HG03439 (cell line): ENCODE results near the gene GPSM1.

Experiments used
- ATAC-seq: cut with Tn5 transposase; IDR thresholded peaks from one replicate; pipeline ENCODE4 v1.9.1; 2021; ENCODE audit warnings: mild to moderate bottlenecking, moderate library complexity; ENCODE audit not compliant: unreplicated experiment

Gene GPSM1

GRCh38 chr9:136358888-136359287, 31.5 kb downstream of the GPSM1 start:
- ATAC-seq, result no peak

DNA sequence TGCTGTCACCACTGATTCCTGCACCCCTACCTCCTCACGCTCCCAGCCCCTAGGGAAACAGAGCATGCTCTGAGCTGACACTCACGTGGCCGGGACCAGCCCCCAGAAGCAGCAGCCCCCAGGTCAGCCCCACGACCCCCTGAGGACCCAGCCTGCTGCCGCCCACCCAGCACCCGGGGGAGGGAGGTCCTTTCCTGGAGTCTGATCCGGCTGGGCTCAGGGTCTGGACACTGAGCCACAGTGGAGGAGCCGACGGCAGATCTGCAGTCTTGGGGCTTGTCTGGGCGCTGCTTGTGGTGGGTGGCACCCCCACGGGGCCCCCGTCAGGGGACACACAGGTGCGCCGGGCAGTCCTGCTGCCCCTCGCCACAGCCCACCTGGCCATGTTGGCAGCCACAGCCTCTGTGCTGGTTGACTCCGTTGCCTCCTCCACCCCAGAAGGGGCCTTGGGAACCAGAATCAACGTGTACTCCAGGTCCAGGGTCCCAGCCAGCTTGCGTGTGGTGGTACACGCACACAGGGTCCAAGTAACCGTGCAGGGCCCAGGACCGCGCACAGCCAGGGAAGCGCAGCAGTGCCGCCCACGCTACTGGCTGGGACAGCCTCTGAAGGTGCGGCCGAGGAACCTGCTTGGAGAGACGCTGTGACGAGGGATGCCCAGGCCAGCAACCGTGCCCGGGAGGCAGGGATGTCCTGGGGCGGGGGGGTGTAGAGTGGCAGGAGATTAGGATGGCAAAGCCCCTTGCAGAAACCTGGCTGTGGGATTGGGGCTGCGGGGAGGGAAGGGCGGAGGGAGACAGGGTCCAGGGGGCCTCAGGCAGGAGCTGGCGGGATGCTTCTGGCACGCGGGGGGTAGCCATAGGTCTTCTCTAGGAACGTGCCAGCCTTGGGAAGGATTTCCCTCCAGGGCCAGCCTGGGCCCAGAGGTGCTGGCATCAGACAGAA, 32.7 kb downstream of the GPSM1 start:
- no peak for ATAC-seq

GRCh38 chr9:136361047-136361753, 33.9 kb downstream of the GPSM1 start:
- no peak for ATAC-seq

DNA sequence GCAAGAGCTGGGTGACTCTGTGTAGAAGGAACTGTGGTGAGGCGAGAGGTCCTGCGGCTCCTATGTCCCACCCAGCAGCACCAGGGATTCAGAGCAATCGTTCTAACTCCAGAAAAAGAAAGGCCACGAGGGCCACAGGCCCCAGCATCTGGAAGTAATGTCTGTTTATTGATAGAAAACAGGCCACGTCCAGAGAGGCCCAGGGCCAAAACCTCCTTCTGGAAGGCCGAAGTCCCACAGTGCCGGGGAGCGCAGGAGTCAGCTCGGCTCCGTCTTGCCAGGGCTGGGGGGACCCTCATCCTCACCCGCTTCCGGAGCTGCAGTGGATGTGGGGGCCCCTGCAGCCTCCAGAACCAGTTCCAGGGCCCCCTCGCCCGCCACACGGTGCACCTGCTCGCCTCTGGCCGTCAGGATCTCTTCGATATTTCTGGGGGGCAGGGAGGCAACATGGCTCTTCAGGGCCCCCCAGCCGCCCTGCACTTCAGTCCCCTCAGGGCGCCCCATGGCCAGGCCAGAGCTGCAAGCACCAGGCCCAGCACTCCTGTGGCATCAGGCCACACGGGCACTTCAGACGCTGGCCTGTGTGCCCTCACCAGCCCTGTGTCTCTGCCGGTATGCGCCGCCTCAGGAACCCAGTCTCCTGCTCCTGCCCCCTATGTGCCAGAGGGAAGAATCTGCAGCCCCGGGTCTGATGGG, 34.6 kb downstream of the GPSM1 start:
- no peak for ATAC-seq

GRCh38 chr9:136362450-136362784, 35.1 kb downstream of the GPSM1 start:
- no peak for ATAC-seq

DNA sequence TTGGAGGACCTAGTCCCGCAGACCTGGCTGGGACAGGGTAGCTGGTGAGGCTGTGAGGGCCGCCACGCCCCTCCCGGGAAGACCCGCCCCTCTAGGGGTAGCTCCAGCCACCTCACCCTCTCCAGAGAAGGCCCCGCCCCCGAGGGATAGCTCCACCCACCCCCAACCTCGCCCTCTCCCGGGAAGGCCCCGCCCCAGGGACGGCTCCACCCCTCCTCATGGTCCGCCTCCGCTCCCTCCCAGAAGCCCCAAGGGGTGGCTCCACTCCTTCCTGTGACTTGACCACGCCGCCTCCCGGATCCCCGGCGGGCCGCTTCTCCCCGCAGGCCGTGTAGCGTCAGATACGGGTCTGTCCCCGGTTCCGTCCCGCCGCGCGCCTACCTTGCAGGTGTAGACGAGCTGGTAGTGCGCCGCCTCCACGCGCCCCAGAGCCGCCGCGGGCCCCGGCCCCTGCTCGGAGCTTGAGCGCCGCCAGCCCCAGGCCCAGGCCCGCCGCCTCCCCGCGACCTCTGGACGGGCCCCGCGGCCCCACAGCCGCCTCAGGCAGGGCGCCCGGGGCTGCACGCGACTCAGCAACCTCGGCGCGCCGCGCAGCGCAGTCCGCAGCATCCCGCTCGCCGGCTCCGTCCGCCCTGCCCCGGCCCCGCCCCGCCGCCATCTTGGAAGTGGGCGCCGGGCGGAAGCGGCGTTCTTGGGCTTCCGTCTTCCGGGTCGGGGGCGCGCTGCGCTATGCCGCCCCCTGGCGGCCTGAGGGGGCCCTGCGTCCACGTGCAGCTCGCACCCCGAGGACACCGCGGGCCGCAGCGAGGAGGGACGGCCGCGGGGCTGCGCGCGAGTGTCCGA, 36.0 kb downstream of the GPSM1 start, which contains the start of gene DNLZ:
Gene DNLZ, minus strand, starts transcription at position 639 of the 843 bp plus-strand sequence. Its CDS starts 30 bp downstream, at position 609.
- peak; percentile 70 for ATAC-seq

- ATAC-seq, result no peak
Measured at GRCh38 chr9:136363949-136364748, 36.8 kb downstream of the GPSM1 start.

DNA sequence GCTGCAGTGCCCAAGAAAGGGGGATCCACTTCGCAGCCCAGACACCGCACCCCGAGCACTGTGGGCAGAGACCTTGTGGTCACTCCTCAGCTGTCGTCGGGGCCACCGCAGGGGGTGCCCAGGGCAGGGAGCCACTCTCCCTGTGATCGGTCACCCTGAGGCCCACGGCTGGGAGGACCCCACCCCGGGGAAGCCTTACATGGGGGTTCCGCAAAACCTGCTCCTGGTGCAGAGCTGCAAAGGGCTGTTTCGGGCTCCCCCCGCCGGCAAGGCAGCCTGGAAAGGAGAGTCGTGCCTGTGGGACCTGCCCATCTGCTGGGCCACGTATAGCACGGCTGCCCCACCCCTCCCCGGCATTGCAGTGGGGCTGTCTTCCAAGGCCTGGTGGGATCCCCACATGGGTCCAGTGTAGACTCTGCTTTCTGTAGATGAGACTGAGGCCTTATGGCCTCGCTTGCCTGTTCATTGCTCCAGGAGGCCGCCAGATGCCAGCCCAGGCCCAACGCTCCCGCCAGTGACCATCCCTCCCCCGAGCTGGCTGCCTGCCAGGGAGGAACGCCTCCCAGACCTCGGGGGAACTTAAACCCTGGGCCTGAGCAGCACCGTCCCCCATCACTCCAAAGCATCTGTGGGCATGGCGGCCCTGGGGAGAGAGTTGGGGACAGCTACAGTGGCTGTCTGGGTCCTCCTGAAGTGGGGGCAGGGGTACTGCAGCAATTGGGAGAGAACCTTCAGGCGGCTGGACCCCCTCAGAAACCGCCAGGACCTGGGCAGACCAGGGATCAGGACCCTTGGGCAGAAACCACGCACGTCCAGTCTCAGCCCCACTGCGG, 37.8 kb downstream of the GPSM1 start:
- ATAC-seq, result no peak

GRCh38 chr9:136365775-136366222, 38.5 kb downstream of the GPSM1 start:
- ATAC-seq, result no peak

DNA sequence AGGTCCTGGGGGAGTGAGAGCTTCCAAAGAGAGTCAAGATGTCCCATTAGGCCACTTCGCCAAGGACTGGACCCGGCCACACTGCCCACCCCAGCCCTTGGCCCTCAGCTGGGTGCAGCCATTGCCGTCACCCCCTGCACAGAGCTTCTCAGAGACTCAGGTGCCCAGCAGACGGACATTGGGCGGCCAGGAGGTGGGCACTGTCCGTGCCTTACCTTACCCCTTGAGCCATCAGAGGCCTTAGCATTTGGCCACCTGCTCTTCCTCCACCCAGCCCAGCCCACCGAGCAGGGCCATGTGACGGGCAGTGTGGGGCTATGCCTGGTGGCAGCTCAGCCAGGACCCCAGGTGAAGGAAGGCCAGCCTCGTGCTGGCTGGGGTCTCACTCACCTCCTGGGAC, 39.5 kb downstream of the GPSM1 start:
- ATAC-seq, result no peak

DNA sequence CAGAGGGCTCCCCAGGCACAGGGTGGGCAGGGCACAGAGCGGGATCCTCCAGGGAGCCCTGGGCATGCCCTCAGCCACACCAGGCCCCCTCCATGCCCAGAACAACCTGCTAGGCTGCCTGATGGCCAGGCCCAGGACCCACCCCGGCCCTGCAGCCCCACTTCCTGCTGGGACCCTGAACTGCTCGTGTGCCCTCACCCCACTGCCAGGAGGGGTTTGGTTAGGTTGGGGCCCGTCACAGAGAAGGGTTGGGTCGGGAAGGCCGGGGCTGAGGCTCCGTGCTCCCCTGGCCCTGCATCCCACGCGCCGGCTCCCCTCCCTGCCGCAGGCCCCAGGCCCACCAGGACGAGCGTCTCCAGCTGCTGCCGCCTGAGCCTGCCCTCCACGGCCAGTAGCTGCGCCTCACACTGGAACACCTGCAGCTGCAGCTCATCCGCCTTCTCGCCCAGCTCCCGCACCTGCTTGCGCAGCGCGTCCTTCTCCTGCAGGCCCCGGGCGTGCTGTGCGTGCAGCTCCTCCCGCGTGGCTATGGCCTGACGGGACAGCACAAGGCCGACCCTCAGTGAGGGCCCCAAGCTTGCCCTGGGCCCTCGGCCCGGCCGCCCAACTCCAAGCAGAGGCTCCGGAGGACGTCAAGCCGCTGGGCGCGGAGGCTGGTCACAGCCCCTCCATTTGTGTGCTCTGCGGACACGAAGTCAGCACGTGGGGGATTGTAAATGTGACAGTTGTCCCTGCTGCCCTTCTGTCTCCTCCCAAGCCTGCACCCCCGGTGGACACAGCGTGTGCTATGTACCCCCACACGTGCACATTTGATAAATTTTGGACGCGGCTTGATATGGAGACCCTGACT, 40.2 kb downstream of the GPSM1 start:
- ATAC-seq, result no peak

DNA sequence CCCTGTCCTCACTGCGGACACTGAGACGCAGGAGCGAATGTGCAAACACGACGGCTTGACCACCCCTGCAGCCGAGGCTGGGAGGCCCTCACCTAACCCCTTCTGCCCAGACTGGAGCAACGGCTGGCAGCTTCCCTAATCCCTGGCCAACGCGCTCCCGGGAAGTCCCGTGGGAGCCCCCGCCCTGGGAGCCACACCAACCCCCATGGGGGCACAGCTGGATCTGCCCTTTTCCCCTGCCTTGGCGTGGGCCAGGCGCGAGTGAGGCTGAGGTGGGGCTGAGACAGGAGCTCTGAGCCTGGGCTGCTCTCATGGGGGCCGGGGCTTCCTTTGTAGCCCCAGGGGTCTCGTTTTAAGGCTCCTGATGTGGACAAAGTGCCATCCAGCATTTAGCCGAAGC, 40.9 kb downstream of the GPSM1 start:
- no peak for ATAC-seq

GRCh38 chr9:136370037-136370436, 42.7 kb downstream of the GPSM1 start:
- ATAC-seq, result no peak

DNA sequence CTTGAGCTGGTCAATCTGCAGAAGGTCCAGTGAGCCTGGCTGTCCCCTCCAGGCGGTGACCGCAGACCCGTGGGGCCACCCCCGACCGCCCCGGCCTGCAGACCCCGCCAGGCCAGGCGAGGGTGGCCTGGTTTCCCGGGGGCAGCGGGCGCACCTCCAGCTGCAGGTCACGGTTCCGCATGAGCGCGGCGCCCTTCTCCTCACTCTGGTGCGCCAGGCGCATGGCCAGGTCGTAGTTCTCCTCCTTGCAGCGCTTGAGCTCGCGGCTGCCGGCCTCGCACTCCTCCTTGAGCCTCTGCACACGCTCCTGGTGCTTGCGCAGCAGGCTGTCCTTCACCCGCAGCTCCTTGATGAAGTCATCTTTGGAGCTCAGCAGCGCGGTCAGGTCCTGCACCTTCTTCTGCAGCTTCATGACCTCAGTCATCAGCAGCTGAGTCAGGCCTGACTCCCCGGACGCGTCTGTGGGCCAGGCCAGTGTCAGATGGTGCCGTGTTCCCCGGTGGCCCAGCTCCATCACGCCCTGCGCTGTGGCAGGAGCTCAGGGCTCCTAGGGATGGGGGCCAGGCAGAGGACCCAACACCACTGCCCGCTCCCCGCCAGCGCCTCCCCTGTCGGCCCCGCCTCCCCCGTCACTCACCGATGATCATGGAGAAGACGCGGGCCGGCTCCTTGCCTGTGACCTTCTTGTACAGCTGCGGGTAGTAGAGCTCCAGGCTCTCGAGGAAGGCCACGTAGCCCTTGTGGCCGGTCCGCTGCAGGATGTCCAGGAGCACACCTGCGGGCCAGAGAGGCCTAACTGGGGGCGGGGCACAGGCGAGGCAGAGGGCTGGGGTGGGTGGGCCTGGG, 43.6 kb downstream of the GPSM1 start:
- no peak for ATAC-seq

GRCh38 chr9:136371533-136371880, 44.2 kb downstream of the GPSM1 start:
- no peak for ATAC-seq

DNA sequence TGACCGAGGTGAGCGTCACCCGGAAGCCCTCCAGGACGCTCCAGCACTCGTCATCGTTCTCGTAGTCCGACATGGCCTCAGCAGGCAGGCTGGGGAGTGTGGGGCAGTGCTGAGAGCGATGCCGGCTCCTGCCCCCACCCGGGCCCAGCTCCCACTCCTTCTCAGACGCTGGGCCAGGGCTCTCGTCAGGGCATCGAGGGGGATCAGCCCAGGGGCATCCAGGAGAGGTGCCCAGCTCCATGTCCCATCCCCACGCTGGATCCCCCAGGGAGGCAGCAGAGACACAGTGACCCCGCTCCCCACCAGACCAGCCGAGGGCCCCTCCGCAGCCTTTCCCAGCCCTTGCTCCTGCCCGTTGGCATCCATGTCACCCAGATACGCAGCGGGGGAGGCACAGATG, 44.7 kb downstream of the GPSM1 start:
- ATAC-seq, result no peak
